ENCODE data around the gene CPHXL.

The CPHXL gene

GRCh38 chr16:75701361-75701760 is 24.9 kb downstream of the CPHXL start, which contains the start of gene DUXB:
Gene DUXB, minus strand, starts transcription at chr16:75701461. Its CDS starts 43 bp downstream, at chr16:75701418.
- no peak for DNase-seq (ENCODE audit: low spot score)

- DNase-seq (ENCODE audit: low spot score): no peak
These were observed 28.7 kb downstream of the CPHXL start for GRCh38 chr16:75697571-75697970.

- no peak for DNase-seq (ENCODE audit: low spot score)
These were observed 30.6 kb downstream of the CPHXL start for GRCh38 chr16:75695708-75696107.

- DNase-seq (ENCODE audit: low spot score): no peak
These were observed 38.9 kb downstream of the CPHXL start for GRCh38 chr16:75687361-75687760.

- DNase-seq (ENCODE audit: low spot score): no peak
These were observed 44.0 kb downstream of the CPHXL start for GRCh38 chr16:75682308-75682707.

GRCh38 chr16:75679366-75679765 is 46.9 kb downstream of the CPHXL start:
- DNase-seq (ENCODE audit: low spot score): no peak

- DNase-seq (ENCODE audit: low spot score): no peak
These were observed 49.4 kb downstream of the CPHXL start, which contains the start of gene CPHXL2 for GRCh38 chr16:75676909-75677308. Gene CPHXL2, minus strand, starts transcription at chr16:75677009. Its CDS starts 10 bp downstream, at chr16:75676999.

GRCh38 chr16:75667503-75667902 is 58.8 kb downstream of the CPHXL start:
- no peak for DNase-seq (ENCODE audit: low spot score)
